Osteocyte (in vitro differentiated cells): ENCODE data around the gene SRPRB. TPM values are rescaled to one million over a fixed set of nuclear protein-coding genes. Genes with fewer than 3 reads are reported as not detected.

ENCODE experiments used
- DNase-seq: peaks from one replicate; pipeline ENCODE4 v3.0.0; 2021; ENCODE audit warnings: mixed read lengths; ENCODE audit not compliant: unreplicated experiment; ENCODE audit errors: extremely low spot score
- H3K27ac Mint-ChIP-seq: one replicate; pipeline ENCODE4 v1.8.0; 2021; ENCODE audit warnings: mild to moderate bottlenecking, mixed read lengths; ENCODE audit not compliant: unreplicated experiment
- H3K27me3 Mint-ChIP-seq: one replicate; pipeline ENCODE4 v1.8.0; 2021; ENCODE audit warnings: mixed read lengths; ENCODE audit not compliant: unreplicated experiment
- H3K36me3 Mint-ChIP-seq: one replicate; pipeline ENCODE4 v1.8.0; 2021; ENCODE audit warnings: mixed read lengths; ENCODE audit not compliant: unreplicated experiment
- H3K4me1 Mint-ChIP-seq: one replicate; pipeline ENCODE4 v1.8.0; 2021; ENCODE audit warnings: mixed read lengths; ENCODE audit not compliant: unreplicated experiment
- H3K4me3 Mint-ChIP-seq: one replicate; pipeline ENCODE4 v1.8.0; 2021; ENCODE audit warnings: mild to moderate bottlenecking, moderate library complexity, mixed read lengths; ENCODE audit not compliant: unreplicated experiment
- H3K9me3 Mint-ChIP-seq: one replicate; pipeline ENCODE4 v1.8.0; 2021; ENCODE audit warnings: mixed read lengths; ENCODE audit not compliant: unreplicated experiment
- CTCF ChIP-seq: fragments of 200-600 bp; sonication (generic); IDR thresholded peaks from 2 replicates; pipeline ENCODE4 v1.5.0; 2021; ENCODE audit warnings: antibody characterized with exemption, mild to moderate bottlenecking, moderate library complexity
- long read RNA-seq: library from polyadenylated mRNA; unstranded; transcript quantifications from one replicate; pipeline ENCODE4 v2.0.0, GENCODE V29; 2021
- total RNA-seq: library from RNA; stranded (reverse); gene quantifications from 2 replicates; pipeline ENCODE4 v1.2.1, GENCODE V29; 2021

Gene SRPRB
- 84.7 and 91.7 TPM in 2 replicates for total RNA-seq
- long read RNA-seq, partial matches to known transcripts: 888 of 904 reads
- long read RNA-seq, other reads (novel, unspliced or antisense): 14 of 904 reads

GRCh38 chr3:133805702-133806475, at the start of gene SRPRB:
TSS of gene SRPRB (plus strand) at chr3:133805815. CDS start at chr3:133805849, 34 bp downstream.
- Mint-ChIP-seq H3K27me3 (peaks cover 20% of the 10 kb centered on the region), H3K4me3 (peak within 1 kb of the TSS; percentile 94), H3K27ac (peak within 1 kb of the TSS; percentile 87), H3K4me1 (peaks cover 23% of the 10 kb centered on the region), H3K36me3 (peaks cover 15% of the 10 kb centered on the region), H3K9me3 (no peaks in the 10 kb centered on the region)
- no peak for TF ChIP-seq CTCF
- DNase-seq: peak; percentile 97

GRCh38 chr3:133756716-133757694, 48.6 kb upstream of the SRPRB start:
- Mint-ChIP-seq H3K4me1 (no peaks in the 10 kb centered on the region), H3K27me3 (peaks cover 33% of the 10 kb centered on the region), H3K9me3 (no peaks in the 10 kb centered on the region), H3K27ac (no peak overlapping the region), H3K36me3 (no peaks in the 10 kb centered on the region), H3K4me3 (no peak overlapping the region)
- no peak for DNase-seq
- TF ChIP-seq CTCF: no peak

GRCh38 chr3:133757701-133758567, 47.7 kb upstream of the SRPRB start:
- peaks cover 38% of the 10 kb centered on the region for H3K27me3 Mint-ChIP-seq
- H3K4me3 Mint-ChIP-seq: no peak overlapping the region
- no peak for TF ChIP-seq CTCF
- no peaks in the 10 kb centered on the region for H3K9me3 Mint-ChIP-seq
- DNase-seq: no peak
- no peaks in the 10 kb centered on the region for H3K4me1 Mint-ChIP-seq
- H3K27ac Mint-ChIP-seq: no peak overlapping the region
- no peaks in the 10 kb centered on the region for H3K36me3 Mint-ChIP-seq

GRCh38 chr3:133758568-133758928, 47.1 kb upstream of the SRPRB start:
- Mint-ChIP-seq H3K27ac (no peak overlapping the region), H3K9me3 (no peaks in the 10 kb centered on the region), H3K36me3 (no peaks in the 10 kb centered on the region), H3K4me1 (no peaks in the 10 kb centered on the region), H3K4me3 (no peak overlapping the region), H3K27me3 (peaks cover 41% of the 10 kb centered on the region)
- DNase-seq: no peak
- TF ChIP-seq CTCF: no peak
